Ishikawa (cell line): ENCODE results near the gene MTG2.

Experiments used
- CEBPB ChIP-seq: IDR thresholded peaks from 2 replicates; pipeline ENCODE4 v1.6.1; 2012
- EP300 ChIP-seq: IDR thresholded peaks from 2 replicates; pipeline ENCODE4 v1.6.1; 2012; ENCODE audit warnings: borderline replicate concordance
- NFIC ChIP-seq: IDR thresholded peaks from 2 replicates; pipeline ENCODE4 v1.6.1; 2012
- RAD21 ChIP-seq: IDR thresholded peaks from 2 replicates; pipeline ENCODE4 v1.6.1; 2012; ENCODE audit warnings: low read depth
- TAF1 ChIP-seq: IDR thresholded peaks from 2 replicates; pipeline ENCODE4 v1.6.1; 2012; ENCODE audit warnings: low read depth, mild to moderate bottlenecking
- YY1 ChIP-seq: IDR thresholded peaks from 2 replicates; pipeline ENCODE4 v1.6.1; 2012; ENCODE audit warnings: low read depth
- TF ChIP-seq, protein P1 (sequence below): IDR thresholded peaks from 2 replicates; pipeline ENCODE4 v1.6.1; 2012; ENCODE audit warnings: low read depth, mild to moderate bottlenecking

DNA sequence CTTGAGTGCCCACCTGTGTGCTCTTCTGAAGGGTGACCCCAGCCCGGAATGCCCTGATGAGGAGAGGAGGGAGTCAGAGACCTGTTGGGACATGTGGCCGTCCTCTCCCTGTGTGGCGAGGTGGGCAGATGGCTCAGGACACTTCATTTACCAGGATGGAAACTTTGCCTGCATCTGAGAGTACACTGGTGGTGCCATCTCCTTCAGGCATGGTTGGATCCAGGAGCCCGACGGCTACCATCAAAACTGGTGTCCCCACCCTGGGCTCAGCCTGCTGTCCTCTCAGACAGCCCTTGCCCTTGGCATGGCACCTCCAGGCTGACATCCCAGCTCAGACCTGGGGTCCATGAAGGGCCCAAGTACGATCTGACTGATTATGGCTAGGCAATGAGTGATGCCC is 48.5 kb downstream of the MTG2 start:
- TF ChIP-seq NFIC (no peak), RAD21 (no peak), CEBPB (no peak), YY1 (no peak), TAF1 (no peak), EP300 (no peak)
- TF ChIP-seq, protein P1, sequence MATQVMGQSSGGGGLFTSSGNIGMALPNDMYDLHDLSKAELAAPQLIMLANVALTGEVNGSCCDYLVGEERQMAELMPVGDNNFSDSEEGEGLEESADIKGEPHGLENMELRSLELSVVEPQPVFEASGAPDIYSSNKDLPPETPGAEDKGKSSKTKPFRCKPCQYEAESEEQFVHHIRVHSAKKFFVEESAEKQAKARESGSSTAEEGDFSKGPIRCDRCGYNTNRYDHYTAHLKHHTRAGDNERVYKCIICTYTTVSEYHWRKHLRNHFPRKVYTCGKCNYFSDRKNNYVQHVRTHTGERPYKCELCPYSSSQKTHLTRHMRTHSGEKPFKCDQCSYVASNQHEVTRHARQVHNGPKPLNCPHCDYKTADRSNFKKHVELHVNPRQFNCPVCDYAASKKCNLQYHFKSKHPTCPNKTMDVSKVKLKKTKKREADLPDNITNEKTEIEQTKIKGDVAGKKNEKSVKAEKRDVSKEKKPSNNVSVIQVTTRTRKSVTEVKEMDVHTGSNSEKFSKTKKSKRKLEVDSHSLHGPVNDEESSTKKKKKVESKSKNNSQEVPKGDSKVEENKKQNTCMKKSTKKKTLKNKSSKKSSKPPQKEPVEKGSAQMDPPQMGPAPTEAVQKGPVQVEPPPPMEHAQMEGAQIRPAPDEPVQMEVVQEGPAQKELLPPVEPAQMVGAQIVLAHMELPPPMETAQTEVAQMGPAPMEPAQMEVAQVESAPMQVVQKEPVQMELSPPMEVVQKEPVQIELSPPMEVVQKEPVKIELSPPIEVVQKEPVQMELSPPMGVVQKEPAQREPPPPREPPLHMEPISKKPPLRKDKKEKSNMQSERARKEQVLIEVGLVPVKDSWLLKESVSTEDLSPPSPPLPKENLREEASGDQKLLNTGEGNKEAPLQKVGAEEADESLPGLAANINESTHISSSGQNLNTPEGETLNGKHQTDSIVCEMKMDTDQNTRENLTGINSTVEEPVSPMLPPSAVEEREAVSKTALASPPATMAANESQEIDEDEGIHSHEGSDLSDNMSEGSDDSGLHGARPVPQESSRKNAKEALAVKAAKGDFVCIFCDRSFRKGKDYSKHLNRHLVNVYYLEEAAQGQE: no peak
